Measurements from ENCODE around the gene KRTAP5-7.
A peak's percentile ranks its signal among the peaks of the same experiment; 100 is the strongest.
"Not testable (repeated sequence)": the region's sequence is repeated elsewhere in the genome, so short reads cannot be mapped to it uniquely, and the experiment has no call there.

Gene KRTAP5-7

DNA sequence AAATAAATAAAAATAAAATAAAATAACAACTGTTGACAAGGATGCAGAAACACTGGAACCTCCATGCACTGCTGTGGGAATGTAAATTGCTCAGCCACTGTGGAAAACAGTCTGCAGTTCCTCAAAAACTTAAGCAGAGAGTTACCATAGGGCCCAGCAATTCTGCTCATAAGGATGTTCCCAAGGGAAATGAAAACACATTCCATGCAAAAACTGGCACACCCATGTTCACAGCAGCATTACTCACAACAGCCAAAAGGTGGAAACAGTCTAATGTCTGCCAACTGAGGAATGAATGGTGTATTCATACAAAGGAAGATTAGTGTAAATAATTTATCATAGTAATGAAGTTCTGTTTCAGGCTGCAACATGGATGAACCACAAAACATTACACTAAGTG is 35.1 kb downstream of the KRTAP5-7 start:
- no peak for DNase-seq (ENCODE audit: low read depth, low spot score)
- Histone ChIP-seq H3K4me3 (ENCODE audit: low read length) (no peak overlapping the region), H3K27ac (ENCODE audit: low read length) (no peak overlapping the region), H3K9me3 (ENCODE audit: control insufficient read depth, insufficient read depth, low read length) (no peaks in the 10 kb centered on the region; the same call in 1 of the 2 replicates), H3K4me1 (ENCODE audit: control insufficient read depth, insufficient read depth, low read length) (0 out of 2 replicates have a peak, but pooled peaks cover under 1% of the 10 kb centered on the region), H3K36me3 (ENCODE audit: control insufficient read depth, insufficient read depth, low read length) (no peaks in the 10 kb centered on the region), H3K27me3 (ENCODE audit: control insufficient read depth, insufficient read depth, low read length) (no peaks in the 10 kb centered on the region)

GRCh38 chr11:71563406-71563805 is 36.3 kb downstream of the KRTAP5-7 start:
- H3K27me3 ChIP-seq (ENCODE audit: control insufficient read depth, insufficient read depth, low read length): no peaks in the 10 kb centered on the region
- no CpG with 5 or more reads among the region's 8 CpGs for WGBS (ENCODE audit: insufficient coverage, insufficient read length)
- H3K36me3 ChIP-seq (ENCODE audit: control insufficient read depth, insufficient read depth, low read length): no peaks in the 10 kb centered on the region
- no peaks in the 10 kb centered on the region; the same call in 1 of the 2 replicates for H3K9me3 ChIP-seq (ENCODE audit: control insufficient read depth, insufficient read depth, low read length)
- 0 out of 2 replicates have a peak, but pooled peaks cover 2% of the 10 kb centered on the region for H3K4me1 ChIP-seq (ENCODE audit: control insufficient read depth, insufficient read depth, low read length)
- DNase-seq (ENCODE audit: low read depth, low spot score): peak; percentile 31
- no peak overlapping the region for H3K27ac ChIP-seq (ENCODE audit: low read length)
- H3K4me3 ChIP-seq (ENCODE audit: low read length): no peak overlapping the region

- H3K9me3 ChIP-seq (ENCODE audit: control insufficient read depth, insufficient read depth, low read length): no peaks in the 10 kb centered on the region
- no CpG with 5 or more reads among the region's 4 CpGs for WGBS (ENCODE audit: insufficient coverage, insufficient read length)
- H3K4me1 ChIP-seq (ENCODE audit: control insufficient read depth, insufficient read depth, low read length): 0 out of 2 replicates have a peak, but pooled peaks cover 2% of the 10 kb centered on the region
- H3K36me3 ChIP-seq (ENCODE audit: control insufficient read depth, insufficient read depth, low read length): no peaks in the 10 kb centered on the region
- no peak overlapping the region for H3K27ac ChIP-seq (ENCODE audit: low read length)
- no peaks in the 10 kb centered on the region for H3K27me3 ChIP-seq (ENCODE audit: control insufficient read depth, insufficient read depth, low read length)
- H3K4me3 ChIP-seq (ENCODE audit: low read length): no peak overlapping the region
- no peak for DNase-seq (ENCODE audit: low read depth, low spot score)
Observed at GRCh38 chr11:71564430-71564829, 37.4 kb downstream of the KRTAP5-7 start.

DNA sequence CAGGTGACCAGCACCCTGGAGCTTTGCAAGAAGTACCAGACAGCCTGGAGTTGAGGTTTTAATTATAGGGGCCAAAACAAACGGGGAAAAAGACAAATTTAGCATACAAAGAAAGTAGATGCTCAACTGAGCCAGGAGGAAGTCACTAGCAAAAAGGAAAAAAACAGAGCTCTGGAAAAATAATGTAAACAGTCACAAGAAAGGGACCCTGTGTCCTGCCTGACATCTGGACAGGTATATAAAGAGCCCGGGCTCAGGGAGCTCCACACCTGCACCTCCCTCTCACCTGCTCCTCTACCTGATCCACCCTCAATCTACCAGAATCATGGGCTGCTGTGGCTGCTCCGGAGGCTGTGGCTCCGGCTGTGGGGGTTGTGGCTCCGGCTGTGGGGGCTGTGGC is 38.2 kb downstream of the KRTAP5-7 start, which contains the start of gene KRTAP5-10:
TSS of gene KRTAP5-10 (plus strand) at position 301 of the 400 bp plus-strand sequence. CDS start at position 326, 25 bp downstream.
- no peak within 1 kb of the TSS for H3K27ac ChIP-seq (ENCODE audit: low read length)
- H3K4me1 ChIP-seq (ENCODE audit: control insufficient read depth, insufficient read depth, low read length): 0 out of 2 replicates have a peak, but pooled peaks cover 2% of the 10 kb centered on the region
- H3K9me3 ChIP-seq (ENCODE audit: control insufficient read depth, insufficient read depth, low read length): no peaks in the 10 kb centered on the region
- DNase-seq (ENCODE audit: low read depth, low spot score): no peak
- H3K4me3 ChIP-seq (ENCODE audit: low read length): no peak within 1 kb of the TSS
- H3K36me3 ChIP-seq (ENCODE audit: control insufficient read depth, insufficient read depth, low read length): no peaks in the 10 kb centered on the region
- WGBS (ENCODE audit: insufficient coverage, insufficient read length): no CpG with 5 or more reads among the region's 5 CpGs
- H3K27me3 ChIP-seq (ENCODE audit: control insufficient read depth, insufficient read depth, low read length): no peaks in the 10 kb centered on the region

DNA sequence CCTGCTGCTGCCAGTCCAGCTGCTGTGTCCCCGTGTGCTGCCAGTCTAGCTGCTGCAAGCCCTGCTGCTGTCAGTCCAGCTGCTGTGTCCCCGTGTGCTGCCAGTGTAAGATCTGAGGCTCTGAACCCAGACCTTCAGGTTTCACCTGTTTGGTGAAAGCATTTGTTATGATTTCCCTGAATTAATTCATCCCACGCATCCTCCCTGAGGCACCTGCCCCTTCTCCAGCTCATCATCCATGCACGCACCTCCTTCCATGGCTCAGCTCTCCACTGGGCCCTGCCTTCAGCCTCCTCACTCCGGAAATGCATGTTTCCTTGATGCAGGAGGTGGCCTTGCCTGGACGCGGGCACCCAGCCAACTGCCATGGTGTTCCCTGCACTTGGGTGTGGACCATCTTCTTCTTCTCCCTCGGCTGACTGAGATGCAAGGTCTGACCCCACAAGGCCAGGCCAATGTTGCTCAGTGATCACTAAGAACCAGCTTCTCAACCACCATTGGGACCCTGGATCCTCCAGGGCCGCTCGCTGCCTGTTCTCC is 39.1 kb downstream of the KRTAP5-7 start:
- H3K4me3 ChIP-seq (ENCODE audit: low read length): no peak overlapping the region
- DNase-seq (ENCODE audit: low read depth, low spot score): no peak
- H3K27me3 ChIP-seq (ENCODE audit: control insufficient read depth, insufficient read depth, low read length): no peaks in the 10 kb centered on the region
- no peaks in the 10 kb centered on the region for H3K36me3 ChIP-seq (ENCODE audit: control insufficient read depth, insufficient read depth, low read length)
- 0 out of 2 replicates have a peak, but pooled peaks cover 2% of the 10 kb centered on the region for H3K4me1 ChIP-seq (ENCODE audit: control insufficient read depth, insufficient read depth, low read length)
- H3K27ac ChIP-seq (ENCODE audit: low read length): no peak overlapping the region
- WGBS (ENCODE audit: insufficient coverage, insufficient read length): no CpG with 5 or more reads among the region's 10 CpGs
- H3K9me3 ChIP-seq (ENCODE audit: control insufficient read depth, insufficient read depth, low read length): no peaks in the 10 kb centered on the region

DNA sequence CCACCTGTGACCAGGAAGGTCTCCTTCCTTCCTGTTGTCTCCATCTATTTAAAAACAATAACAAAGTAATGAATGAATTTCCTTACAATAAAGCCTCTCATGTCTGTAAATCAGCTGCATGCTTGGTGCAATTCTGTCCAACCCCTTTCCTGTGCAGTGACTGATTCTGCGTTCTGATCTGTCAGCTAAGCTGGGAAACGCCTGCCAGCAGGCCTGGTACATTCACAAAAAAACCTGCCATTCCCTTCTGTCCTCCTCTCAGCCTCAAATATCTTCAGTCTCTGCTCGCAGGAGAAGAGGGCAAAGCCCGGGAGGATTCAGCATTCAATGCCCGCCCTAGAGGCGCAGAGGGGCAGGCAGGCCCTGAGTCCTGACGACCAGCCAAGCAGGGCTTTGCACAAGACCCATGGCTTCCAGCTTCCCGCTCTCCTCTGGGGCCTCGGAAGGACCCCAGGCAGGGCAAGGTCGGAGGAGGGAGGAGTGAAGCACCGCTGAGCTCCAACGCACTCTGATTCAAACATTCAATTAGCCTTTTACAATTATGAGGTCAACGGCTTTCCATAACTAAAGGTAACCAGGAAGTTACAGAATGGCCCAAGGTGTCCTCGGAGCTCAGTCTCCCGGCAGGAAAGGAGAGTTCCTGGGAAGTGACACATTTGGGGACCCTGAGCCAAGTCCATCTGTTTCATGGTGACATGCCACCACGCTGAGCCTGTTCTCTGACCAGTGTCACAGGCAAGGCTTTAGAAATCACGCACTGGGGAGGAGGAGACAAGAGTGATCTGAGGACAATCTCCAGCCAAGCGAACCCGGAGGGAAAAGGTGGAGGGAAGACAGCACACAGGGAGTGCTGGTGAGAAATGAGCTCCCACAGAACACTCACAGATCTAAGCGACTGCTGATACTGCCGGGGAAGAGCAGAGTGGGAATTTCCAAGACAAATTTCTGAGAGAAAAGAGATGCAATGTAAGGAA is 39.8 kb downstream of the KRTAP5-7 start:
- not testable (repeated sequence) for DNase-seq (ENCODE audit: low read depth, low spot score); H3K27me3 ChIP-seq (ENCODE audit: control insufficient read depth, insufficient read depth, low read length); H3K36me3 ChIP-seq (ENCODE audit: control insufficient read depth, insufficient read depth, low read length); H3K4me3 ChIP-seq (ENCODE audit: low read length); H3K9me3 ChIP-seq (ENCODE audit: control insufficient read depth, insufficient read depth, low read length); H3K27ac ChIP-seq (ENCODE audit: low read length); H3K4me1 ChIP-seq (ENCODE audit: control insufficient read depth, insufficient read depth, low read length)
- no CpG with 5 or more reads among the region's 21 CpGs for WGBS (ENCODE audit: insufficient coverage, insufficient read length)

DNA sequence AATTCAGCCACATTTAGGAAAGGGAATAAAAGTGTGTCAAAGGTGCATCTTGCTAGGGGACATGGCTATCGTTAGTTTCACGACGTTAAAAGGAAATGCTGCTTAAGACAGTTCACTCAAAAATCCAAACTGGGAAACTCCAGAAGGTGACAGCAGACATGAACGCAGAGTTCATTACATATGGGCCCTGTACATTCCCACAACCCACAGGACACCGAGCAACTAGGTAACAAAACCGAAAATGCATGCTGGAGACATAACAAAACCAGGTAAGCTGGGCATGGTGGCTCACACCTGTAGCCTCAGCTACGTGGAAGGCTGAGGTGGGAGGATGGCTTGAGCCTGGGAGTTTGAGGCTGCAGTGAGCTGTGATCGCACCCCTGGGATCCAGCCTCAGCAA is 40.6 kb downstream of the KRTAP5-7 start:
- no CpG with 5 or more reads among the region's 8 CpGs for WGBS (ENCODE audit: insufficient coverage, insufficient read length)
- DNase-seq (ENCODE audit: low read depth, low spot score); H3K9me3 ChIP-seq (ENCODE audit: control insufficient read depth, insufficient read depth, low read length); H3K4me1 ChIP-seq (ENCODE audit: control insufficient read depth, insufficient read depth, low read length); H3K27me3 ChIP-seq (ENCODE audit: control insufficient read depth, insufficient read depth, low read length); H3K36me3 ChIP-seq (ENCODE audit: control insufficient read depth, insufficient read depth, low read length); H3K27ac ChIP-seq (ENCODE audit: low read length); H3K4me3 ChIP-seq (ENCODE audit: low read length): not testable (repeated sequence)

DNA sequence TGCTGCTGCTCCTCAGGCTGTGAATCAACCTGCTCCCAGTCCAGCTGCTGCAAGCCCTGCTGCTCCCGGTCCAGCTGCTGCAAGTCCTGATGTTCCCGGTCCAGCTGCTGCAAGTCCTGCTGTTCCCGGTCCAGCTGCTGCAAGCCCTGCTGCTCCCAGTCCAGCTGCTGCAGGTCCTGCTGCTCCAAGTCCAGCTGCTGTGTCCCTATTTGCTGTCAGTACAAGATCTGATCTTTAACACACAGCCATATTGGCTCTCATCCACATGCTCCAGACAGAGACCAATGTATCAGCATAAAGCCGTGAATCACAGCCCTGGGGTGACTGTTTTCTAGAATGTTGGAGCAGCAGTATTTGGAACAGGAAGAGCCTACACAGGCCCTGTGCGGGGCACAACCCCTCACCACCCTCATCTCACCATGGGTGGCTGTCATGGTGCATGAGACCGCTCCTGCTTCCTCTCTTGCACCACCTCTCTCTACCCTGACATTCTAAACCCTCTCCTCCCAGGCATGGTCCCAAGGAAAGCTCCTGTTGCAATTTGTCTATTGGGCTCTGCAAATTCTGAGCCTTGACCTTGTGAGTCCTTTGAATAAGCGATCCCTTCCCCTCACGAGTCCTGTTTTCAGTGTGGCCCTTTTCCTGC is 41.8 kb downstream of the KRTAP5-7 start:
- DNase-seq (ENCODE audit: low read depth, low spot score): no peak
- Histone ChIP-seq H3K27me3 (ENCODE audit: control insufficient read depth, insufficient read depth, low read length) (no peaks in the 10 kb centered on the region), H3K36me3 (ENCODE audit: control insufficient read depth, insufficient read depth, low read length) (no peaks in the 10 kb centered on the region), H3K27ac (ENCODE audit: low read length) (no peak overlapping the region), H3K4me1 (ENCODE audit: control insufficient read depth, insufficient read depth, low read length) (0 out of 2 replicates have a peak, but pooled peaks cover 2% of the 10 kb centered on the region), H3K9me3 (ENCODE audit: control insufficient read depth, insufficient read depth, low read length) (no peaks in the 10 kb centered on the region), H3K4me3 (ENCODE audit: low read length) (no peak overlapping the region)
- no CpG with 5 or more reads among the region's 8 CpGs for WGBS (ENCODE audit: insufficient coverage, insufficient read length)

DNA sequence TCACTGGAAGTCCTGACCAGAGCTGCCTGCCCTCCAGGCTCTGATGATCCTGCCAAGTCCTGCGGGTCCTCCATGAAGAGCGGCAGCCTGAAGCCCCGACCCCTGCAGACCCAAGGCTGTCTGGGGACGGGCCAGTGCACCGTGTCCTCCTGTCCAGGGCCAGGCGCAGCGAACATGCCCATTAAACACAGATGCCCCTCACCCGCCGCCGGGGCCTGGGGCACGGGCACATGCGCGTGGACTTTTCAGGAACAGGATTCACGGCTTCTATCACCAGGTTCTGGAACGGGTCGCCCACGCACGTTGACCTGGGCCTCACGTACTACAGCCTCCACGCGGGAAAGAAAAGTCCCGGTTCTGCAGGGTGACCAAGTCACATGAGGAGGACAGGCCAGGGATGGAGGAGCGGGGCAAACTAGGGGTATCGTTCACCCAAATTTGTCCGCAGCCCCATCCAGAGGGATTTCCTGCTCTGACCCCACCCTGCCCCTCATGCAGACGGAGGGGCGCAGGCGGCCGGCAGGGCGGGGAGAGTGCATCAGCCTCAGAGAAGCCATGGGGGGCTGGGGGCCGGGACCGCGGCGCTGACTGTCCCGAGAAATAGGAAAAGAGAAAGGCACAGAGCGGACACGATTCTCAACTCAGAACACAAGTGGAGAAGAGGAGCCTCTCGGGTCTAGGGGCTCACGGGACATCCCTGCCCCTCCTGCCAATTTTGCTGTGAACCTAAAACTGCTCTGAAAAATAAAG is 44.2 kb downstream of the KRTAP5-7 start:
- not testable (repeated sequence) for H3K27me3 ChIP-seq (ENCODE audit: control insufficient read depth, insufficient read depth, low read length); H3K36me3 ChIP-seq (ENCODE audit: control insufficient read depth, insufficient read depth, low read length); H3K4me1 ChIP-seq (ENCODE audit: control insufficient read depth, insufficient read depth, low read length); H3K27ac ChIP-seq (ENCODE audit: low read length); H3K9me3 ChIP-seq (ENCODE audit: control insufficient read depth, insufficient read depth, low read length); H3K4me3 ChIP-seq (ENCODE audit: low read length); DNase-seq (ENCODE audit: low read depth, low spot score)
- no CpG with 5 or more reads among the region's 39 CpGs for WGBS (ENCODE audit: insufficient coverage, insufficient read length)

GRCh38 chr11:71572811-71573210 is 45.7 kb downstream of the KRTAP5-7 start:
- Histone ChIP-seq H3K4me1 (ENCODE audit: control insufficient read depth, insufficient read depth, low read length) (no peaks in the 10 kb centered on the region), H3K27ac (ENCODE audit: low read length) (no peak overlapping the region), H3K36me3 (ENCODE audit: control insufficient read depth, insufficient read depth, low read length) (no peaks in the 10 kb centered on the region), H3K27me3 (ENCODE audit: control insufficient read depth, insufficient read depth, low read length) (no peaks in the 10 kb centered on the region), H3K4me3 (ENCODE audit: low read length) (no peak overlapping the region), H3K9me3 (ENCODE audit: control insufficient read depth, insufficient read depth, low read length) (no peaks in the 10 kb centered on the region)
- WGBS (ENCODE audit: insufficient coverage, insufficient read length): no CpG with 5 or more reads among the region's 11 CpGs
- no peak for DNase-seq (ENCODE audit: low read depth, low spot score)
